HEK293 (cell line): ENCODE results near the gene IRF1.

Experiments
- CTCF ChIP-seq: fragments of 450-650 bp; formaldehyde crosslinking; IDR thresholded peaks from 2 replicates; pipeline ENCODE4 v1.5.1; 2016; ENCODE audit warnings: missing biosample characterization, missing genetic modification characterization
- FEZF1 ChIP-seq: fragments of 450-650 bp; formaldehyde crosslinking; IDR thresholded peaks from 2 replicates; pipeline ENCODE4 v1.5.1; 2016; ENCODE audit warnings: missing biosample characterization, missing genetic modification characterization
- ZNF169 ChIP-seq: fragments of 450-650 bp; formaldehyde crosslinking; IDR thresholded peaks from 2 replicates; pipeline ENCODE4 v1.5.1; 2016; ENCODE audit warnings: missing biosample characterization, missing genetic modification characterization
- ZNF23 ChIP-seq: fragments of 450-650 bp; formaldehyde crosslinking; IDR thresholded peaks from 2 replicates; pipeline ENCODE4 v1.5.1; 2016; ENCODE audit warnings: missing biosample characterization, missing genetic modification characterization, borderline replicate concordance
- ZNF600 ChIP-seq: fragments of 450-650 bp; formaldehyde crosslinking; IDR thresholded peaks from 2 replicates; pipeline ENCODE4 v1.5.1; 2016; ENCODE audit warnings: missing biosample characterization, missing genetic modification characterization
- TF ChIP-seq, protein P1 (sequence below): fragments of 450-650 bp; formaldehyde crosslinking; IDR thresholded peaks from 2 replicates; pipeline ENCODE4 v1.5.1; 2016; ENCODE audit warnings: missing biosample characterization, missing genetic modification characterization

- TF ChIP-seq, protein P1, sequence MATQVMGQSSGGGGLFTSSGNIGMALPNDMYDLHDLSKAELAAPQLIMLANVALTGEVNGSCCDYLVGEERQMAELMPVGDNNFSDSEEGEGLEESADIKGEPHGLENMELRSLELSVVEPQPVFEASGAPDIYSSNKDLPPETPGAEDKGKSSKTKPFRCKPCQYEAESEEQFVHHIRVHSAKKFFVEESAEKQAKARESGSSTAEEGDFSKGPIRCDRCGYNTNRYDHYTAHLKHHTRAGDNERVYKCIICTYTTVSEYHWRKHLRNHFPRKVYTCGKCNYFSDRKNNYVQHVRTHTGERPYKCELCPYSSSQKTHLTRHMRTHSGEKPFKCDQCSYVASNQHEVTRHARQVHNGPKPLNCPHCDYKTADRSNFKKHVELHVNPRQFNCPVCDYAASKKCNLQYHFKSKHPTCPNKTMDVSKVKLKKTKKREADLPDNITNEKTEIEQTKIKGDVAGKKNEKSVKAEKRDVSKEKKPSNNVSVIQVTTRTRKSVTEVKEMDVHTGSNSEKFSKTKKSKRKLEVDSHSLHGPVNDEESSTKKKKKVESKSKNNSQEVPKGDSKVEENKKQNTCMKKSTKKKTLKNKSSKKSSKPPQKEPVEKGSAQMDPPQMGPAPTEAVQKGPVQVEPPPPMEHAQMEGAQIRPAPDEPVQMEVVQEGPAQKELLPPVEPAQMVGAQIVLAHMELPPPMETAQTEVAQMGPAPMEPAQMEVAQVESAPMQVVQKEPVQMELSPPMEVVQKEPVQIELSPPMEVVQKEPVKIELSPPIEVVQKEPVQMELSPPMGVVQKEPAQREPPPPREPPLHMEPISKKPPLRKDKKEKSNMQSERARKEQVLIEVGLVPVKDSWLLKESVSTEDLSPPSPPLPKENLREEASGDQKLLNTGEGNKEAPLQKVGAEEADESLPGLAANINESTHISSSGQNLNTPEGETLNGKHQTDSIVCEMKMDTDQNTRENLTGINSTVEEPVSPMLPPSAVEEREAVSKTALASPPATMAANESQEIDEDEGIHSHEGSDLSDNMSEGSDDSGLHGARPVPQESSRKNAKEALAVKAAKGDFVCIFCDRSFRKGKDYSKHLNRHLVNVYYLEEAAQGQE (tag by site-specific recombination) = no peak
- TF ChIP-seq ZNF23 (tag by site-specific recombination) = no peak
- no peak for TF ChIP-seq CTCF
- TF ChIP-seq ZNF600 (tag by site-specific recombination) = no peak
- no peak for TF ChIP-seq ZNF169 (tag by site-specific recombination)
- TF ChIP-seq FEZF1 (tag by site-specific recombination) = peak; percentile 42; the same call in 1 of the 2 replicates
Measured at GRCh38 chr5:132458651-132459030, 31.9 kb downstream of the IRF1 start.
